ENCODE results near the gene AQP2.

Gene AQP2

DNA sequence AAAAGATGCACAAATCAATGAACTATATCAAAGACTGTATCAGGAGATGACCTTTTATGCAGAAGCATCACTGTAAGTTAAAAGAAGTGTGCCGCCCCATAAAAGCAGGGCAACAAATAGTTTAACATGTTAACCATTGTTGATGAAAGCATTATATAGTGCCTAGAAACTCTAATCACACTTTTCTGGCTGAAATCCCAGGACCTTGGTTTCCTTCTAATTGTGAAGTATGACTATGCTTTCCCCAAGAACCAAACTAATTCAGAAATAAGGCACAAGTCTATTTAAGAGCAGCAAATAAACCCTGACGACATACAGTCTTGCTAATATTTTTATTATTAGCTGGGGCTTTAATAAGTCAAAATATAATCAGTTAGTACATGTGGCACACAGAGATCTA lies 53.1 kb downstream of the AQP2 start:
- no peak for DNase-seq

DNA sequence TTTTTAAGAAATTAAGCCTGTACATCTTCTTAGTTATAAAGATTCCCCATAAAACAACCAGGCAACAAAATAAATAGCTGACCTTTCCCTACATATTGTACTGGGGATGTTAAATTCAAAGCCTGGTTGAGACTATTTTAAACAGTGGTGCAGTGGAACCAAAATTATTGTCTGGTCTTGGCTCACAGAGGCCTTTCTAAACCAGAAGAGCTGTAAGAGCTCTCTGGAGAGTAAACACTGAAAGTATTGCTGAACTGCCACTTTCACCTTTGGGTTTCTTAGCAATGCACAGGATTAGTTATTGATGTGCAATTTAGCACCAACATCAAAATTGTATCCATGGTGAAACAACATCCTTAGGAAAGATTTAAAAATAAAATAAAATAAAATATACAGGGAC lies 54.2 kb downstream of the AQP2 start:
- DNase-seq: no peak

- no peak for DNase-seq
Measured at GRCh38 chr12:50005175-50005574, 54.6 kb downstream of the AQP2 start.

DNA sequence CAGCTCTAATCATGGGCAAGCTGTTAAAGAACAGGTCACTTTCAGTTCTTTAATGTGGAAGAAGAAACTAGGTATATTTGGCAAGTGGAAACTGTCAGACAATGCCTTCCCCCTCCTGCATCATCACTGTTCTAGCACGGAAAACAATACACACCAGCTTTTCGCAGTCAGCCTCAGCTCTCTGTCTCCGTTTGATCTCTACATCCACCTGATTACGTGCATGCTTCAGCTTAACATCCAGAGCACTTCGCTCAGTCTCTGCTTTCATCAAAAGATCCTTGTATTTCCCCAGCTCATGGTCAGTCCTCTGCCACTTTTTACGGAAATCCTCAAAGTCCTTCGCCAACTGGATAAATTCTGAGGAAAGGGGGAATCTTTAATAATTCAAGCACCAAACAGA lies 55.7 kb downstream of the AQP2 start:
- no peak for DNase-seq

GRCh38 chr12:50006754-50007442 lies 56.4 kb downstream of the AQP2 start:
- peak; percentile 4 for DNase-seq
